ENCODE measurements around the gene MDH1. TPM values are rescaled to one million over a fixed set of nuclear protein-coding genes. Genes with fewer than 3 reads are reported as not detected.

The MDH1 gene
- total RNA-seq, 1 donor: 189 TPM

GRCh38 chr2:63576546-63576945 is 12.2 kb upstream of the MDH1 start:
- H3K4me3 ChIP-seq (ENCODE audit: low read depth, low read length): no peak overlapping the region
- DNase-seq (ENCODE audit: low read depth): no peak
- TF ChIP-seq, protein P1, sequence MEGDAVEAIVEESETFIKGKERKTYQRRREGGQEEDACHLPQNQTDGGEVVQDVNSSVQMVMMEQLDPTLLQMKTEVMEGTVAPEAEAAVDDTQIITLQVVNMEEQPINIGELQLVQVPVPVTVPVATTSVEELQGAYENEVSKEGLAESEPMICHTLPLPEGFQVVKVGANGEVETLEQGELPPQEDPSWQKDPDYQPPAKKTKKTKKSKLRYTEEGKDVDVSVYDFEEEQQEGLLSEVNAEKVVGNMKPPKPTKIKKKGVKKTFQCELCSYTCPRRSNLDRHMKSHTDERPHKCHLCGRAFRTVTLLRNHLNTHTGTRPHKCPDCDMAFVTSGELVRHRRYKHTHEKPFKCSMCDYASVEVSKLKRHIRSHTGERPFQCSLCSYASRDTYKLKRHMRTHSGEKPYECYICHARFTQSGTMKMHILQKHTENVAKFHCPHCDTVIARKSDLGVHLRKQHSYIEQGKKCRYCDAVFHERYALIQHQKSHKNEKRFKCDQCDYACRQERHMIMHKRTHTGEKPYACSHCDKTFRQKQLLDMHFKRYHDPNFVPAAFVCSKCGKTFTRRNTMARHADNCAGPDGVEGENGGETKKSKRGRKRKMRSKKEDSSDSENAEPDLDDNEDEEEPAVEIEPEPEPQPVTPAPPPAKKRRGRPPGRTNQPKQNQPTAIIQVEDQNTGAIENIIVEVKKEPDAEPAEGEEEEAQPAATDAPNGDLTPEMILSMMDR (IDR thresholded peaks at IDR 0.05; ENCODE audit: insufficient read depth, low read depth, low read length): no peak

GRCh38 chr2:63578767-63579166 is 10.0 kb upstream of the MDH1 start:
- TF ChIP-seq, protein P1 (IDR thresholded peaks at IDR 0.05; ENCODE audit: insufficient read depth, low read depth, low read length): no peak
- DNase-seq (ENCODE audit: low read depth): no peak
- H3K4me3 ChIP-seq (ENCODE audit: low read depth, low read length): no peak overlapping the region

- TF ChIP-seq, protein P1 (IDR thresholded peaks at IDR 0.05; ENCODE audit: insufficient read depth, low read depth, low read length): no peak
- H3K4me3 ChIP-seq (ENCODE audit: low read depth, low read length): no peak overlapping the region
- DNase-seq (ENCODE audit: low read depth): no peak
Observed at GRCh38 chr2:63580651-63581297, 8.0 kb upstream of the MDH1 start.

GRCh38 chr2:63581298-63581961 is 7.3 kb upstream of the MDH1 start:
- peak; percentile 6 for DNase-seq (ENCODE audit: low read depth)
- H3K4me3 ChIP-seq (ENCODE audit: low read depth, low read length): no peak overlapping the region
- TF ChIP-seq, protein P1 (IDR thresholded peaks at IDR 0.05; ENCODE audit: insufficient read depth, low read depth, low read length): no peak

- no peak overlapping the region for H3K4me3 ChIP-seq (ENCODE audit: low read depth, low read length)
- TF ChIP-seq, protein P1 (IDR thresholded peaks at IDR 0.05; ENCODE audit: insufficient read depth, low read depth, low read length): no peak
- DNase-seq (ENCODE audit: low read depth): no peak
Observed at GRCh38 chr2:63582873-63583272, 5.9 kb upstream of the MDH1 start.

GRCh38 chr2:63587814-63588384 is 864 bp upstream of the MDH1 start:
- TF ChIP-seq, protein P1 (IDR thresholded peaks at IDR 0.05; ENCODE audit: insufficient read depth, low read depth, low read length): no peak
- peak; percentile 24 for DNase-seq (ENCODE audit: low read depth)
- H3K4me3 ChIP-seq (ENCODE audit: low read depth, low read length): peak overlapping the region; percentile 100

All from fibroblast of villous mesenchyme (primary cell).